CD4-positive, alpha-beta memory T cell (primary cell): Measurements from ENCODE around the gene VPS35L. TPM values are rescaled to one million over a fixed set of nuclear protein-coding genes. Genes with fewer than 3 reads are reported as not detected.

Source experiments
- CTCF ChIA-PET: fragments of 350-600 bp; sonication (Branson Sonifier 250); formaldehyde crosslinking; loops from one replicate; lab custom pipeline; 2021; ENCODE audit warnings: inconsistent platforms; ENCODE audit not compliant: partially characterized antibody; lab: Charles Lee
- POLR2A ChIA-PET: fragments of 350-600 bp; sonication (Branson Sonifier 250); formaldehyde crosslinking; loops from one replicate; lab custom pipeline; 2021; ENCODE audit not compliant: partially characterized antibody; lab: Charles Lee
- DNase-seq, 5 donors: peaks; one replicate each; pipeline versions ENCODE4 v3.0.0 to v3.0.0-alpha.2; 2020 to 2022; ENCODE audit warnings: mixed read lengths in 1 of 5
- H3K27ac ChIP-seq: one replicate; pipeline ENCODE4 v1.7.0; 2013; ENCODE audit warnings: low read depth, low read length
- H3K27me3 ChIP-seq: 2 replicates; pipeline ENCODE4 v1.7.0; 2013; ENCODE audit warnings: mild to moderate bottlenecking, low read length, moderate library complexity; ENCODE audit not compliant: insufficient read depth
- H3K36me3 ChIP-seq: 2 replicates; pipeline ENCODE4 v1.7.0; 2013; ENCODE audit warnings: mild to moderate bottlenecking, low read length, moderate library complexity; ENCODE audit not compliant: insufficient read depth
- H3K4me1 ChIP-seq: 2 replicates; pipeline ENCODE4 v1.7.0; 2013; ENCODE audit warnings: mild to moderate bottlenecking, low read length, moderate library complexity; ENCODE audit not compliant: insufficient read depth
- H3K4me3 ChIP-seq, 2 donors: one replicate each; pipeline ENCODE4 v1.7.0; 2013; ENCODE audit warnings: low read length in 2 of 2, mild to moderate bottlenecking in 1 of 2
- H3K9me3 ChIP-seq, 2 donors: one replicate each; pipeline ENCODE4 v1.7.0; 2013; ENCODE audit warnings: low read length in 2 of 2, control low read depth in 1 of 2; ENCODE audit not compliant: control insufficient read depth in 1 of 2
- H3K27ac Mint-ChIP-seq, 7 donors: one replicate each; pipeline ENCODE4 v1.8.0; 2020 to 2021; ENCODE audit warnings: mixed read lengths in 7 of 7, mild to moderate bottlenecking in 6 of 7, inconsistent platforms in 3 of 7, moderate library complexity in 3 of 7
- H3K27me3 Mint-ChIP-seq, 2 donors: one replicate each; pipeline ENCODE4 v1.8.0; 2020 to 2021; ENCODE audit warnings: mixed read lengths in 2 of 2
- H3K36me3 Mint-ChIP-seq, 2 donors: one replicate each; pipeline ENCODE4 v1.8.0; 2020 to 2021; ENCODE audit warnings: mixed read lengths in 2 of 2, inconsistent platforms in 1 of 2, mild to moderate bottlenecking in 1 of 2
- H3K4me1 Mint-ChIP-seq, 4 donors: one replicate each; pipeline ENCODE4 v1.8.0; 2020 to 2021; ENCODE audit warnings: mixed read lengths in 4 of 4, mild to moderate bottlenecking in 1 of 4
- H3K4me3 Mint-ChIP-seq, 8 donors: one replicate each; pipeline ENCODE4 v1.8.0; 2020 to 2021; ENCODE audit warnings: mixed read lengths in 8 of 8, mild to moderate bottlenecking in 7 of 8, moderate library complexity in 6 of 8, inconsistent platforms in 3 of 8
- H3K9me3 Mint-ChIP-seq, 8 donors: one replicate each; pipeline ENCODE4 v1.8.0; 2020 to 2021; ENCODE audit warnings: mixed read lengths in 8 of 8, mild to moderate bottlenecking in 5 of 8, inconsistent platforms in 3 of 8, moderate library complexity in 1 of 8
- intact Hi-C: fragments of 100-400 bp; cut with micrococcal nuclease; formaldehyde crosslinking; loops from one replicate; pipeline ENCODE4 v1.15.1; 2023
- polyA plus RNA-seq, 2 donors: library from polyadenylated mRNA; unstranded; fragments of 300-500 nt; fragmentation: Illumina TruSeq; gene quantifications; one replicate each; pipeline ENCODE4 v1.2.3, GENCODE V29; 2021
- total RNA-seq, 2 experiments: library from RNA; stranded (reverse); gene quantifications; one replicate each; pipeline ENCODE4 v1.2.3, GENCODE V29; 2021

VPS35L gene
- total and polyA plus RNA-seq, 4 experiments from 2014 or later = 42.2 to 52.9 (median 48.6) TPM

GRCh38 chr16:19717741-19718623 is 162.5 kb downstream of the VPS35L start, which contains the start of the genes IQCK and KNOP1:
Gene IQCK (plus strand): TSS chr16:19718271. CDS start chr16:19718307, 36 bp downstream.
Gene KNOP1 (minus strand): TSS chr16:19718227. CDS start chr16:19715035, 3,192 bp downstream.
- CTCF ChIA-PET = interaction anchor here (0.7 to 2.9 kb wide), 4 partner anchors 12 to 189 kb away, joined by 3 to 12 read pairs (median 6); no protein-coding TSS in a partner anchor
- intact Hi-C loops = loop anchor here (1.0 to 2.0 kb wide), 4 partner anchors 163 to 651 kb away; partner anchors contain the start of genes CCP110, COQ7, GDE1 and VPS35L
- Mint-ChIP-seq H3K4me3 (peak within 1 kb of the TSS; percentile 92 to 95 (median 94)), H3K36me3 (peaks cover 11 to 27% of the 10 kb centered on the region in 2 donors), H3K4me1 (peaks cover 17 to 46% (median 34%) of the 10 kb centered on the region in 4 donors), H3K27ac (peak within 1 kb of the TSS; percentile 84 to 95 (median 88)), H3K27me3 (no peaks in the 10 kb centered on the region), H3K9me3 (no peaks in the 10 kb centered on the region)
- peaks cover 25% of the 10 kb centered on the region for H3K4me1 ChIP-seq
- POLR2A ChIA-PET = interaction anchor here (0.9 to 1.7 kb wide), 7 partner anchors 18 to 194 kb away, joined by 3 to 11 read pairs (median 5); partner anchors contain the start of genes CCP110, GPRC5B and VPS35L
- H3K27me3 ChIP-seq = no peaks in the 10 kb centered on the region
- peak within 1 kb of the TSS; percentile 67 for H3K27ac ChIP-seq
- peak within 1 kb of the TSS; percentile 93 to 96 for H3K4me3 ChIP-seq
- DNase-seq = peak; percentile 88 to 91 (median 90)
- H3K9me3 ChIP-seq = no peaks in the 10 kb centered on the region
- H3K36me3 ChIP-seq = peaks cover 6% of the 10 kb centered on the region

GRCh38 chr16:19718624-19718965 is 163.1 kb downstream of the VPS35L start:
- Mint-ChIP-seq H3K9me3 (no peaks in the 10 kb centered on the region), H3K4me1 (peaks cover 17 to 46% (median 31%) of the 10 kb centered on the region in 4 donors), H3K27me3 (no peaks in the 10 kb centered on the region), H3K36me3 (peaks cover 11 to 22% of the 10 kb centered on the region in 2 donors), H3K4me3 (peak overlapping the region; percentile 77 to 95 (median 88)), H3K27ac (peak overlapping the region in 3 of 7 donors; percentile 27 to 88 (median 57))
- ChIA-PET CTCF (interaction anchor here (1.0 to 2.9 kb wide), 4 partner anchors 21 to 161 kb away, joined by 3 to 12 read pairs (median 8); no protein-coding TSS in a partner anchor), POLR2A (interaction anchor here (1.1 to 1.7 kb wide), 5 partner anchors 19 to 194 kb away, joined by 5 to 11 read pairs (median 6); partner anchors contain the start of genes CCP110 and VPS35L)
- Histone ChIP-seq H3K9me3 (no peaks in the 10 kb centered on the region), H3K36me3 (peaks cover 6% of the 10 kb centered on the region), H3K4me1 (peaks cover 25% of the 10 kb centered on the region), H3K27me3 (no peaks in the 10 kb centered on the region), H3K4me3 (peak overlapping the region; percentile 93 to 96), H3K27ac (peak overlapping the region; percentile 67)
- DNase-seq = no peak
- intact Hi-C loops = loop anchor here (1.0 to 2.0 kb wide), 4 partner anchors 163 to 651 kb away; partner anchors contain the start of genes CCP110, COQ7, GDE1 and VPS35L

GRCh38 chr16:19722269-19722952 is 166.9 kb downstream of the VPS35L start:
- Histone ChIP-seq H3K27me3 (no peaks in the 10 kb centered on the region), H3K4me3 (no peak overlapping the region), H3K36me3 (no peaks in the 10 kb centered on the region), H3K4me1 (peaks cover 8% of the 10 kb centered on the region), H3K9me3 (no peaks in the 10 kb centered on the region), H3K27ac (no peak overlapping the region)
- CTCF ChIA-PET = no interaction called here
- peaks cover 0 to 2% of the 10 kb centered on the region in 2 donors for H3K36me3 Mint-ChIP-seq
- POLR2A ChIA-PET = no interaction called here
- no peaks in the 10 kb centered on the region for H3K9me3 Mint-ChIP-seq
- H3K27ac Mint-ChIP-seq = peak overlapping the region in 1 of 7 donors; percentile 25
- H3K4me1 Mint-ChIP-seq = peaks cover 6 to 19% (median 9%) of the 10 kb centered on the region in 4 donors
- no peaks in the 10 kb centered on the region for H3K27me3 Mint-ChIP-seq
- peak overlapping the region in 1 of 8 donors; percentile 5 for H3K4me3 Mint-ChIP-seq
- intact Hi-C loops = no loop called here
- no peak for DNase-seq

GRCh38 chr16:19722981-19723380 is 167.5 kb downstream of the VPS35L start:
- peaks cover 7% of the 10 kb centered on the region for H3K4me1 ChIP-seq
- no peak overlapping the region for H3K27ac ChIP-seq
- ChIA-PET POLR2A (no interaction called here), CTCF (no interaction called here)
- no peaks in the 10 kb centered on the region for H3K27me3 Mint-ChIP-seq
- H3K4me3 Mint-ChIP-seq = no peak overlapping the region
- peaks cover 4 to 14% (median 8%) of the 10 kb centered on the region in 4 donors for H3K4me1 Mint-ChIP-seq
- intact Hi-C loops = no loop called here
- no peaks in the 10 kb centered on the region for H3K36me3 ChIP-seq
- H3K36me3 Mint-ChIP-seq = no peaks in the 10 kb centered on the region
- H3K9me3 ChIP-seq = no peaks in the 10 kb centered on the region
- H3K27ac Mint-ChIP-seq = peak overlapping the region in 1 of 7 donors; percentile 53
- no peak overlapping the region for H3K4me3 ChIP-seq
- DNase-seq = no peak
- H3K9me3 Mint-ChIP-seq = no peaks in the 10 kb centered on the region
- H3K27me3 ChIP-seq = no peaks in the 10 kb centered on the region

- DNase-seq = no peak
- Histone ChIP-seq H3K36me3 (no peaks in the 10 kb centered on the region), H3K4me1 (no peaks in the 10 kb centered on the region), H3K27ac (no peak overlapping the region), H3K4me3 (no peak overlapping the region), H3K27me3 (no peaks in the 10 kb centered on the region), H3K9me3 (no peaks in the 10 kb centered on the region)
- no peak overlapping the region for H3K4me3 Mint-ChIP-seq
- H3K4me1 Mint-ChIP-seq = peaks cover 0 to 3% (median 0%) of the 10 kb centered on the region in 4 donors
- POLR2A ChIA-PET = no interaction called here
- no peaks in the 10 kb centered on the region for H3K36me3 Mint-ChIP-seq
- peaks cover 0 to 2% (median 0%) of the 10 kb centered on the region in 8 donors for H3K9me3 Mint-ChIP-seq
- H3K27ac Mint-ChIP-seq = no peak overlapping the region
- H3K27me3 Mint-ChIP-seq = peaks cover 0 to 1% of the 10 kb centered on the region in 2 donors
- intact Hi-C loops = no loop called here
- CTCF ChIA-PET = no interaction called here
Measured at GRCh38 chr16:19728636-19728965, 173.1 kb downstream of the VPS35L start.

- no peak overlapping the region for H3K4me3 Mint-ChIP-seq
- Histone ChIP-seq H3K27ac (no peak overlapping the region), H3K4me3 (no peak overlapping the region), H3K4me1 (no peaks in the 10 kb centered on the region), H3K27me3 (no peaks in the 10 kb centered on the region), H3K9me3 (no peaks in the 10 kb centered on the region), H3K36me3 (no peaks in the 10 kb centered on the region)
- peaks cover 0 to 1% of the 10 kb centered on the region in 2 donors for H3K27me3 Mint-ChIP-seq
- H3K36me3 Mint-ChIP-seq = peaks cover 0 to 6% of the 10 kb centered on the region in 2 donors
- intact Hi-C loops = no loop called here
- no peaks in the 10 kb centered on the region for H3K4me1 Mint-ChIP-seq
- no peak for DNase-seq
- peaks cover 0 to 2% (median 0%) of the 10 kb centered on the region in 8 donors for H3K9me3 Mint-ChIP-seq
- ChIA-PET CTCF (no interaction called here), POLR2A (no interaction called here)
- H3K27ac Mint-ChIP-seq = no peak overlapping the region
Measured at GRCh38 chr16:19733551-19733950, 178.0 kb downstream of the VPS35L start.
